ENCODE results near the gene LRRC75A.

Gene LRRC75A

DNA sequence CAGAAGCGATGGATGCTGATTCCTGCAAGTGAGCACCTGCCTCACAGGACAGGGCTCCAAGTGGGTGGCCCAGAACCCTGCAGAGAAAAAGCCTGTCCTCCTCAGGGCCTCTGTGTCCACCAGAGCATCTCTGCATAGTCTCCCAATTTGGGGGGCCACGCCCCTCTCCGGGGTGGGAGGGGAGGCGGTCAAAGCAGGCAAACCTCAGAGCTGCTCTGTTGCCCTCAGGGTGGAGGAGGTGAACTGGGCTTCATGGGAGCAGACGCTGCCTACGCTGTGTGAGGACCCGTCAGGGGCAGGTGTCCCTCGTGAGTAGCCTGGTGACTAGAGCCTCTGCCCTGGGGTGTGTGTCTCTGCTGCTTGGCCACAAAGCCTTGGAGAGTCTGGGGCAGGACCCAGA lies 57.3 kb downstream of the LRRC75A start:
- TF ChIP-seq, protein P1, sequence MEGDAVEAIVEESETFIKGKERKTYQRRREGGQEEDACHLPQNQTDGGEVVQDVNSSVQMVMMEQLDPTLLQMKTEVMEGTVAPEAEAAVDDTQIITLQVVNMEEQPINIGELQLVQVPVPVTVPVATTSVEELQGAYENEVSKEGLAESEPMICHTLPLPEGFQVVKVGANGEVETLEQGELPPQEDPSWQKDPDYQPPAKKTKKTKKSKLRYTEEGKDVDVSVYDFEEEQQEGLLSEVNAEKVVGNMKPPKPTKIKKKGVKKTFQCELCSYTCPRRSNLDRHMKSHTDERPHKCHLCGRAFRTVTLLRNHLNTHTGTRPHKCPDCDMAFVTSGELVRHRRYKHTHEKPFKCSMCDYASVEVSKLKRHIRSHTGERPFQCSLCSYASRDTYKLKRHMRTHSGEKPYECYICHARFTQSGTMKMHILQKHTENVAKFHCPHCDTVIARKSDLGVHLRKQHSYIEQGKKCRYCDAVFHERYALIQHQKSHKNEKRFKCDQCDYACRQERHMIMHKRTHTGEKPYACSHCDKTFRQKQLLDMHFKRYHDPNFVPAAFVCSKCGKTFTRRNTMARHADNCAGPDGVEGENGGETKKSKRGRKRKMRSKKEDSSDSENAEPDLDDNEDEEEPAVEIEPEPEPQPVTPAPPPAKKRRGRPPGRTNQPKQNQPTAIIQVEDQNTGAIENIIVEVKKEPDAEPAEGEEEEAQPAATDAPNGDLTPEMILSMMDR (IDR thresholded peaks at IDR 0.05; ENCODE audit: insufficient read depth, low read depth, low read length, missing control alignments), result no peak
- DNase-seq (ENCODE audit: low read depth), result no peak
- H3K4me3 ChIP-seq (ENCODE audit: low read depth, low read length), result no peak overlapping the region

- H3K4me3 ChIP-seq (ENCODE audit: low read depth, low read length), result no peak overlapping the region
- DNase-seq (ENCODE audit: low read depth), result no peak
- TF ChIP-seq, protein P1 (IDR thresholded peaks at IDR 0.05; ENCODE audit: insufficient read depth, low read depth, low read length, missing control alignments), result no peak
Observed at GRCh38 chr17:16433514-16433913, 58.5 kb downstream of the LRRC75A start.

DNA sequence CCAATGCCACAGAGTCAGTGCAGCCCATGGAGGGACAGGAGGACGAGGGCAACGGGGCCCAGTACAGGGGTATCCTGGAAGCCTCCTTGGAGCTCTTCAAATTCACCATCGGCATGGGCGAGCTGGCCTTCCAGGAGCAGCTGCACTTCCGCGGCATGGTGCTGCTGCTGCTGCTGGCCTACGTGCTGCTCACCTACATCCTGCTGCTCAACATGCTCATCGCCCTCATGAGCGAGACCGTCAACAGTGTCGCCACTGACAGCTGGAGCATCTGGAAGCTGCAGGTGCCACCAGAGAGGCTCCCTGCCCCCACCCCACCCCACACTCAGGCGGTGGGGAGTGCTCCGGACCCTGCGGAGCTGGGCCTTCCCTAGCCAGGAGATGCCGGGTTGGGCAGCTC lies 60.0 kb downstream of the LRRC75A start:
- TF ChIP-seq, protein P1 (IDR thresholded peaks at IDR 0.05; ENCODE audit: insufficient read depth, low read depth, low read length, missing control alignments), result no peak
- DNase-seq (ENCODE audit: low read depth), result no peak
- H3K4me3 ChIP-seq (ENCODE audit: low read depth, low read length), result no peak overlapping the region

DNA sequence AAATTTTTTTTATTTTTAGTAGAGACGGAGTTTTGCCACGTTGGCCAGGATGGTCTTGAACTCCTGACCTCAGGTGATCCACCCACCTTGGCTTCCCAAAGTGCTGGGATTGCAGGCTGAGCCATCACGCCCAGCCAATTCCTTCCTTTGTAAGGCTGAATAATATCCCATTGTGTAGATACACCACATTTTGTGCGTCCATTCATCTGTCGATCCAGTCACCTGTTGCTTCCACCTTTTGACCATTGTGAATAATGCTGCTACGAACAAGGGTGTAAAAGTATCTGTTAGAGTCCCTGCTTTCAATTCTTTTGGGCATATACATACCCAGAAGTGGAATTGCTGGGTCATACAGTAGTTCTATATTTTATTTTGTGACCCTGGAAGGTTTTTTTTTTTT lies 61.3 kb downstream of the LRRC75A start:
- no peak overlapping the region for H3K4me3 ChIP-seq (ENCODE audit: low read depth, low read length)
- DNase-seq (ENCODE audit: low read depth), result no peak
- TF ChIP-seq, protein P1 (IDR thresholded peaks at IDR 0.05; ENCODE audit: insufficient read depth, low read depth, low read length, missing control alignments), result no peak

DNA sequence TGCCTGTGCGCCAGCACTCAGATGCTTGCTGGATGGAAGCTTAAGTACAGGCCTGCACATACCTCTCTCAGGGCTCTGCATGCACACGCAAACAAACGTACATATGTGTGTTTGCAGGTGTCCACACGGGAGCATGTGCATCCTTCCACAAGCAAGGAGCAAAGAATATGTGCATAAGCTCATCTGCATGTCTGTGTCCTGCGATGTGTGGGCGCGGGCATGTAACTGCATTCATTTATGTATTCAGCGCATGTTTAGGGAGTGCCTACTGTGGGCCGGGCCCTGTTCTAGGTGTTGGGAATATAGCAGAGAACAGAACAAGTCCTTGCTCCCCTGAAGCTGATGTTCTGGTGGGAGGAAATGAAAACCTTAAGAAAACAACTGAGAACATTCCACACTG lies 62.9 kb downstream of the LRRC75A start:
- H3K4me3 ChIP-seq (ENCODE audit: low read depth, low read length), result no peak overlapping the region
- TF ChIP-seq, protein P1 (IDR thresholded peaks at IDR 0.05; ENCODE audit: insufficient read depth, low read depth, low read length, missing control alignments), result no peak
- DNase-seq (ENCODE audit: low read depth), result no peak

DNA sequence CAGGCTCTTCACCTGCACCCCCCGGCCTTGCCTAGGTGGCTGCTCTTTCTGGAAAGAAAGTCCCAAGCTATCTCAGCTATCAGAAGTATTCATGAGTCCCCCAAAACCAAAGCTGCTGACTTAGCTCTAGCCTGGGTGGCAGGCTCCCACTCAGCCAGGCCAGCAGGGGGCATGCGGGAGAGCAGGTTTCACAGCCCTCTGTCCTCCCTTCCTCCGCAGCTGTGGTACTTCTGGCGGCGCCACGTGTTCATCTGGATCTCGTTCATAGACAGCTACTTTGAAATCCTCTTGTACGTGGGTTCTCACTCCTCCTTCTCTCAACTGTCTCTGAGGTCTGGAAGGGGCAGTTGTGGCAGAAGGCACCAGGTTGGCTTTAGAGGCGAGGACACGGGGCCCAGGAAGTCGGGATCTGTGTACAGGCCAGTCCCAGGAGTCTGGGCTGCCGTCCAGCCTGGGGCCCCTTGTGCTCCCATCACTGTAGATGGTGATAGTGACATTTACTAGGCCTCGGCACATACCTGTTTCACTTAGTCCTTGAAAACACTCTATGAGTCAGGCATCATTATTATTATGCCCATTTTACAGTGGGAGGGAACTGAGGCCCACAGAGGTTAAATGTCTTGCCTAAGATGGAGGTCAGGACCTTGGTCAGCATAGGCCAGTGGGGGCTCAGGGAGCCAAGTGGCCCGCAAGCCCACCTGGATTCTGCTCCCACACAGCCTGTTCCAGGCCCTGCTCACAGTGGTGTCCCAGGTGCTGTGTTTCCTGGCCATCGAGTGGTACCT lies 63.7 kb downstream of the LRRC75A start:
- no peak for DNase-seq (ENCODE audit: low read depth)
- TF ChIP-seq, protein P1 (IDR thresholded peaks at IDR 0.05; ENCODE audit: insufficient read depth, low read depth, low read length, missing control alignments), result peak; percentile 49

GRCh38 chr17:16427020-16427419 lies 65.0 kb downstream of the LRRC75A start:
- TF ChIP-seq, protein P1 (IDR thresholded peaks at IDR 0.05; ENCODE audit: insufficient read depth, low read depth, low read length, missing control alignments), result no peak
- no peak overlapping the region for H3K4me3 ChIP-seq (ENCODE audit: low read depth, low read length)
- no peak for DNase-seq (ENCODE audit: low read depth)

More for the DNA sequence above, 63.7 kb downstream of the LRRC75A start:
- no peak overlapping the region for H3K4me3 ChIP-seq (ENCODE audit: low read depth, low read length)

Measured in GM12865 (cell line).